GM12875 (cell line): ENCODE data around the gene SCN2B.

Source experiments
- H3K4me3 ChIP-seq: one replicate; pipeline ENCODE4 v1.5.1; 2011; ENCODE audit warnings: low read depth, low read length, control low read depth
- CTCF ChIP-seq: IDR thresholded peaks from 2 replicates; pipeline ENCODE4 v1.5.1; 2011; ENCODE audit warnings: low read depth, mild to moderate bottlenecking, control low read depth, inconsistent platforms, low read length, moderate library complexity, borderline replicate concordance; ENCODE audit not compliant: insufficient read depth

Gene SCN2B

GRCh38 chr11:118112711-118113430 lies 63.6 kb downstream of the SCN2B start:
- TF ChIP-seq CTCF: no peak
- no peak overlapping the region for H3K4me3 ChIP-seq
